Omental fat pad (tissue), 4 donors: ENCODE results near the gene RBP5. TPM values are rescaled to one million over a fixed set of nuclear protein-coding genes. Genes with fewer than 3 reads are reported as not detected.

Source experiments
- ATAC-seq: fragments of 150-250 bp; one replicate; pipeline ENCODE4 v1.9.1; 2016; ENCODE audit warnings: mild to moderate bottlenecking, moderate library complexity; ENCODE audit not compliant: low FRiP score
- DNase-seq: peaks from one replicate; pipeline ENCODE4 v3.0.0-alpha.2; 2019; ENCODE audit warnings: low spot score
- CTCF ChIP-seq, 3 donors: fragments of 450-650 bp; IDR thresholded peaks; one replicate each; pipeline ENCODE4 v1.5.1; 2016 to 2017; ENCODE audit warnings: antibody characterized with exemption in 3 of 3, mild to moderate bottlenecking in 3 of 3, moderate library complexity in 2 of 3
- total RNA-seq, 4 donors: library from RNA; depleted of rRNA; stranded (reverse); fragments of >200 nt; gene quantifications; one replicate each; pipeline ENCODE4 v1.1.0, GENCODE V29; 2016

The RBP5 gene
- total RNA-seq, result 1 to 10 TPM; 1.0 to 3.0 (median 1.9) TPM

GRCh38 chr12:7128681-7129286, at the start of gene RBP5:
Gene RBP5, minus strand, starts transcription at chr12:7128889. Its CDS starts 114 bp downstream, at chr12:7128775.
- TF ChIP-seq CTCF (IDR thresholded peaks at IDR 0.05), result no peak
- ATAC-seq (no peak), DNase-seq (no peak)

GRCh38 chr12:7178481-7178880, 49.8 kb upstream of the RBP5 start:
- ATAC-seq, result no peak
- no peak for DNase-seq
- TF ChIP-seq CTCF (IDR thresholded peaks at IDR 0.05), result no peak

GRCh38 chr12:7176595-7176994, 47.9 kb upstream of the RBP5 start:
- no peak for DNase-seq
- TF ChIP-seq CTCF (IDR thresholded peaks at IDR 0.05), result no peak
- no peak for ATAC-seq

GRCh38 chr12:7175493-7175892, 46.8 kb upstream of the RBP5 start:
- DNase-seq (no peak), ATAC-seq (peak; percentile 32)
- TF ChIP-seq CTCF (IDR thresholded peaks at IDR 0.05), result no peak

GRCh38 chr12:7171854-7172253, 43.2 kb upstream of the RBP5 start:
- DNase-seq, result no peak
- ATAC-seq, result no peak
- no peak for TF ChIP-seq CTCF (IDR thresholded peaks at IDR 0.05)

- no peak for TF ChIP-seq CTCF (IDR thresholded peaks at IDR 0.05)
- ATAC-seq (no peak), DNase-seq (no peak)
Measured at GRCh38 chr12:7169951-7170350, 41.3 kb upstream of the RBP5 start.

- DNase-seq (no peak), ATAC-seq (peak; percentile 67)
Measured at GRCh38 chr12:7162691-7163114, 34.0 kb upstream of the RBP5 start.

More at GRCh38 chr12:7162691-7163114, 34.0 kb upstream of the RBP5 start:
- TF ChIP-seq CTCF (IDR thresholded peaks at IDR 0.05), result no peak
